ENCODE results near the gene MIPOL1. TPM values are rescaled to one million over a fixed set of nuclear protein-coding genes. Genes with fewer than 3 reads are reported as not detected.
A peak's percentile ranks its signal among the peaks of the same experiment; 100 is the strongest.

Gene MIPOL1
- total and polyA plus RNA-seq, 2 of the 13 experiments (the other 11 are each of a cell fraction or from before 2014, with no cell fraction given), result 8.6 to 34.2 TPM

- TF ChIP-seq ARID5B (CRISPR knock-in tag; IDR thresholded peaks at IDR 0.05), result peak; percentile 80
- no peak for TF ChIP-seq ZNF484 (CRISPR knock-in tag; IDR thresholded peaks at IDR 0.05; ENCODE audit: borderline replicate concordance, low read depth)
- TF ChIP-seq SUZ12 (IDR thresholded peaks at IDR 0.05; ENCODE audit: low read depth, low read length), result no peak
- TF ChIP-seq ZFP62 (CRISPR knock-in tag; IDR thresholded peaks at IDR 0.05), result no peak
- no peak for TF ChIP-seq GMEB1 (CRISPR knock-in tag; IDR thresholded peaks at IDR 0.05; ENCODE audit: borderline replicate concordance)
- TF ChIP-seq THAP9 (CRISPR knock-in tag; IDR thresholded peaks at IDR 0.05; ENCODE audit: borderline replicate concordance), result no peak
- no peak for TF ChIP-seq NCOA5 (CRISPR knock-in tag; IDR thresholded peaks at IDR 0.05)
- TF ChIP-seq ZFP82 (CRISPR knock-in tag; IDR thresholded peaks at IDR 0.05; ENCODE audit: borderline replicate concordance), result no peak
- no peak for TF ChIP-seq ZNF670 (CRISPR knock-in tag; IDR thresholded peaks at IDR 0.05; ENCODE audit: borderline replicate concordance)
- no peak for TF ChIP-seq TOPORS (CRISPR knock-in tag; IDR thresholded peaks at IDR 0.05)
- no peak for TF ChIP-seq SYNCRIP (IDR thresholded peaks at IDR 0.05; ENCODE audit: insufficient read depth, low read depth, low read length)
- TF ChIP-seq PCBP1 (IDR thresholded peaks at IDR 0.05; ENCODE audit: borderline replicate concordance, low read depth, low read length), result no peak
- no peak for TF ChIP-seq REL (CRISPR knock-in tag; conservative IDR thresholded peaks at IDR 0.05)
- no peak for TF ChIP-seq RFXAP (CRISPR knock-in tag; IDR thresholded peaks at IDR 0.05; ENCODE audit: borderline replicate concordance)
- no peak for TF ChIP-seq ZBTB46 (CRISPR knock-in tag; IDR thresholded peaks at IDR 0.05; ENCODE audit: borderline replicate concordance)
- no peak for TF ChIP-seq MEF2D (CRISPR knock-in tag; IDR thresholded peaks at IDR 0.05)
- no peak for TF ChIP-seq ZNF543 (CRISPR knock-in tag; IDR thresholded peaks at IDR 0.05)
- no peak for TF ChIP-seq PHF5A (CRISPR knock-in tag; IDR thresholded peaks at IDR 0.05; ENCODE audit: low read depth, unreplicated experiment)
- TF ChIP-seq TBX2 (CRISPR knock-in tag; IDR thresholded peaks at IDR 0.05; ENCODE audit: borderline replicate concordance), result no peak
Observed at GRCh38 chr14:37237735-37238200, 40.0 kb downstream of the MIPOL1 start (continued).
